Measurements from ENCODE around the gene LTBP1. TPM values are rescaled to one million over a fixed set of nuclear protein-coding genes. Genes with fewer than 3 reads are reported as not detected.

Gene LTBP1
- total and polyA plus RNA-seq, 9 donors = 13.5 to 117 (median 41.8) TPM

- H3K27me3 ChIP-seq = no peaks in the 10 kb centered on the region
- no peak for DNase-seq
- peaks cover 7% of the 10 kb centered on the region for H3K4me1 ChIP-seq (ENCODE audit: insufficient read depth)
- H3K36me3 ChIP-seq = no peaks in the 10 kb centered on the region
- intact Hi-C loops (cut with DNase I) = loop anchor here in 1 of 4 donors (10.0 kb wide), 1 partner anchor 83 kb away; no protein-coding TSS in a partner anchor
- no peak overlapping the region for H3K27ac ChIP-seq
- WGBS, 3 donors = 93 to 98% (median 96%) methylated on average over 3 of the region's 3 CpGs
- TF ChIP-seq POLR2A (IDR thresholded peaks at IDR 0.05) (no peak), CTCF (IDR thresholded peaks at IDR 0.05) (no peak), EP300 (IDR thresholded peaks at IDR 0.05) (no peak)
- H3K9me3 ChIP-seq = no peaks in the 10 kb centered on the region
- H3K4me3 ChIP-seq = no peak overlapping the region
Observed at GRCh38 chr2:33217406-33217805, 270.7 kb downstream of the LTBP1 start.

- 95 to 96% (median 96%) methylated on average over 4 of the region's 4 CpGs for WGBS, 3 donors
- H3K4me1 ChIP-seq (ENCODE audit: insufficient read depth) = peaks cover 7% of the 10 kb centered on the region
- intact Hi-C loops (cut with DNase I) = loop anchor here in 1 of 4 donors (10.0 kb wide), 1 partner anchor 84 kb away; no protein-coding TSS in a partner anchor
Observed at GRCh38 chr2:33219114-33219513, 272.4 kb downstream of the LTBP1 start.

GRCh38 chr2:33219850-33220275 is 273.1 kb downstream of the LTBP1 start:
- intact Hi-C loops (cut with DNase I) = loop anchor here in 1 of 4 donors (10.0 kb wide), 1 partner anchor 85 kb away; no protein-coding TSS in a partner anchor
- no peaks in the 10 kb centered on the region for H3K36me3 ChIP-seq
- H3K27me3 ChIP-seq = no peaks in the 10 kb centered on the region
- DNase-seq = no peak
- no peak overlapping the region for H3K27ac ChIP-seq
- no peak overlapping the region for H3K4me3 ChIP-seq
- H3K4me1 ChIP-seq (ENCODE audit: insufficient read depth) = peaks cover 5% of the 10 kb centered on the region
- no peaks in the 10 kb centered on the region for H3K9me3 ChIP-seq
- WGBS, 3 donors = 68 to 77% (median 73%) methylated on average over 2 of the region's 2 CpGs
- TF ChIP-seq EP300 (IDR thresholded peaks at IDR 0.05) (no peak), POLR2A (IDR thresholded peaks at IDR 0.05) (no peak), CTCF (IDR thresholded peaks at IDR 0.05) (no peak)

More at GRCh38 chr2:33219114-33219513, 272.4 kb downstream of the LTBP1 start:
- DNase-seq = no peak
- Histone ChIP-seq H3K9me3 (no peaks in the 10 kb centered on the region), H3K4me3 (no peak overlapping the region), H3K27ac (no peak overlapping the region), H3K27me3 (no peaks in the 10 kb centered on the region), H3K36me3 (no peaks in the 10 kb centered on the region)
- TF ChIP-seq POLR2A (IDR thresholded peaks at IDR 0.05) (no peak), CTCF (IDR thresholded peaks at IDR 0.05) (no peak), EP300 (IDR thresholded peaks at IDR 0.05) (no peak)

GRCh38 chr2:33220533-33220932 is 273.8 kb downstream of the LTBP1 start:
- H3K27ac ChIP-seq = no peak overlapping the region
- intact Hi-C loops (cut with DNase I) = no loop called here
- H3K4me1 ChIP-seq (ENCODE audit: insufficient read depth) = peaks cover 5% of the 10 kb centered on the region

More at GRCh38 chr2:33220533-33220932, 273.8 kb downstream of the LTBP1 start:
- WGBS, 3 donors = 57 to 69% (median 61%) methylated on average over 3 of the region's 3 CpGs
- Histone ChIP-seq H3K9me3 (no peaks in the 10 kb centered on the region), H3K36me3 (no peaks in the 10 kb centered on the region), H3K27me3 (no peaks in the 10 kb centered on the region), H3K4me3 (no peak overlapping the region)
- TF ChIP-seq EP300 (IDR thresholded peaks at IDR 0.05) (no peak), POLR2A (IDR thresholded peaks at IDR 0.05) (no peak), CTCF (IDR thresholded peaks at IDR 0.05) (no peak)
- DNase-seq = no peak

Data from ovary (tissue), 9 donors.